ENCODE measurements around the gene WFDC2.

- TF ChIP-seq TEAD4 (IDR thresholded peaks at IDR 0.05) (no peak), CREB1 (IDR thresholded peaks at IDR 0.05; ENCODE audit: low read depth) (no peak), EP300 (IDR thresholded peaks at IDR 0.05; ENCODE audit: borderline replicate concordance) (no peak), CEBPB (IDR thresholded peaks at IDR 0.05) (no peak), NFIC (IDR thresholded peaks at IDR 0.05) (no peak), YY1 (IDR thresholded peaks at IDR 0.05; ENCODE audit: low read depth) (no peak), MAX (IDR thresholded peaks at IDR 0.05) (no peak), RAD21 (IDR thresholded peaks at IDR 0.05; ENCODE audit: low read depth) (no peak), TAF1 (IDR thresholded peaks at IDR 0.05; ENCODE audit: low read depth) (no peak), FOXM1 (IDR thresholded peaks at IDR 0.05; ENCODE audit: borderline replicate concordance, low read depth) (no peak), REST (IDR thresholded peaks at IDR 0.05; ENCODE audit: low read depth) (no peak), TCF12 (IDR thresholded peaks at IDR 0.05; ENCODE audit: low read depth) (no peak), EGR1 (IDR thresholded peaks at IDR 0.05) (no peak)
Measured at GRCh38 chr20:45510242-45510862, 40.8 kb downstream of the WFDC2 start.
